ENCODE results near the gene ARHGAP23.
A peak's percentile ranks its signal among the peaks of the same experiment; 100 is the strongest.
"Not testable (repeated sequence)": the region's sequence is repeated elsewhere in the genome, so short reads cannot be mapped to it uniquely, and the experiment has no call there.

The ARHGAP23 gene

DNA sequence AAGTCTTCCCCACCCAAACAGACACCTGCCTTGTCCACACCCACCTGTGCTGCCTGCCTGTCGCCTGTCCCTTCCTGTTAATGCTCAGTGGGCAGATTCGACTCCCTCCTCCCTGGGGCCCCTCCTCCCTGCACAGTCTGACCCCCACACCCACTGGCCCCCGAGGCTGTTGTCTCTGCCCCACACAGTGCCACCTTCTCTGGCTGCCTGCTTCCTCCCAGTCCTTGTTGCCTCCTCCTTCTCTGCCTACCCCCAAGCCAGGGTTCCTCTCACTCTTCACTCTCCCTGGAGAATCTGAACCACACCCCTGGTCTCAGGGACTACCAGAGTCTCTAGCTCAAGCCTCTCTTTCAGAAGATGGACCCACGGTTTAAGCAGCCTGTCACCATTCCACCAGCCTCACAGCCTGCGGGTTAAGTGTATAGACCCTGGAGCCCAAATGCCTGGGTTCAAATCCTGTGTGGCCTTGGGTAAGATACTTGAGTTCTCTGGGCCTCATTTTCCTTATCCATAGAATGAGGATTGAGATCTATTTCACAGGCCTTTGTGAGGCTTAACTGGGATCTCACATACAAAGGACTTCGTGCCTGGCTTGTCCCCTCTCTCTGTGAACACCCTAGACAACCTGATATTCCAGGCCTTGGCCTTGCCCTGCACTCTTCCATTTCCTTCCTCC, 3.8 kb upstream of the ARHGAP23 start:
- no peak for DNase-seq

DNA sequence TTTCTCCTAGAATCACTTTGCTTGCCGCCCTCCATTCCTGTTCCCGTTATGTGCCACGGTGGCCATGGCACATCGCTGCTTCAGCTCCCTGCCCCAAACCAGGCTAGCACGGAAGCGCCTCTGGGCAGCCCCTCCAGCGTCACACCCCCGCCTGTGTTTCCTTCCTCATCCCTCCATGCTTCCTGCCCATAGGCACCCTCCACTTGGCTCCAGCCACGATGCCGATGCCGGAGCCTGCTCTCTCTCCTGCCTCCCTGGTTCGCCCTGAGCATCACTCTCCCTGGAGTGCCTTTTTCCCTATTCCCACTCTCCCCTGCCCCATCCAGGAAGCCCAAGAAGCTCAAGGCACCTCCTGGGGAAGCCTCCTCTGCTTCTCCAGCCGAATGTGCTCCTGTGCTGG, 3.2 kb upstream of the ARHGAP23 start:
- DNase-seq, result no peak

DNA sequence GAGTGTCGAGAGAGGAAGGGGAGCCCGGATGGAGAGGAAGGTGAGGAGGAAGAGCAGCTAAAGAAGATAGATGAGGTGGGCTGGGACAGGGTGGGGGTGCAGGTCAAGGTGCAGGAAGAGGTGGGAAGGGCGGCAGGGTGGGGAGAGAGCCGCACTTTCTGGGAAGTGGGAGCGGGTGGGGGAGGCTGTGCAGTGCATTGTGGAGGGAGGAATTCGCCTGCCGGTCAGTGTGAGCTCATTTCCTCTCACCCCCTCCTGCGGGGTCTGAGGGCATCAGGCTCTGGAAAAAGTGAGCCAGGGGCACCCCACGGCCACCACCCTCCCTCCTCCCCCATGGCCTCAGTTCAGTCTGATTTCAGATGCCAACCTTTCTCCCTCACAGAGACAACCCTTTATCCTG, 2.5 kb upstream of the ARHGAP23 start:
- no peak for DNase-seq

DNA sequence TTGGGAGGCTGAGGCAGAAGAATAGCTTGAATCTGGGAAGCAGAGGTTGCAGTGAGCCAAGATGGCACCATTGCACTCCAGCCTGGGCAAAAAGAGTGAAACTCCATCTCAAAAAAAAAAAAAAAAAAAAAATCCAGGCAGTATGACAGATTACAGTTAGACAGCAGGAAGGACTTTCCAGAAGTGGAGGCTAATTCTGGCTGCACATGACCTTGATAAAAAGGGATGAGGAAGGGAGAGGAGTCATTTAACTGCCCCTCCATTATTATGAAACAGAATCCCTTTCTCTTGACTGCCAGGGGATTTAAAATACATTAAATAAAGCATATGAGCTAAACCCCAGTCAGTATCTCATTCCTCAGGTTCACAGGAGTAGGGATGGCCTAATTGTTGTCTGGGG, 1.8 kb upstream of the ARHGAP23 start:
- DNase-seq, result no peak

DNA sequence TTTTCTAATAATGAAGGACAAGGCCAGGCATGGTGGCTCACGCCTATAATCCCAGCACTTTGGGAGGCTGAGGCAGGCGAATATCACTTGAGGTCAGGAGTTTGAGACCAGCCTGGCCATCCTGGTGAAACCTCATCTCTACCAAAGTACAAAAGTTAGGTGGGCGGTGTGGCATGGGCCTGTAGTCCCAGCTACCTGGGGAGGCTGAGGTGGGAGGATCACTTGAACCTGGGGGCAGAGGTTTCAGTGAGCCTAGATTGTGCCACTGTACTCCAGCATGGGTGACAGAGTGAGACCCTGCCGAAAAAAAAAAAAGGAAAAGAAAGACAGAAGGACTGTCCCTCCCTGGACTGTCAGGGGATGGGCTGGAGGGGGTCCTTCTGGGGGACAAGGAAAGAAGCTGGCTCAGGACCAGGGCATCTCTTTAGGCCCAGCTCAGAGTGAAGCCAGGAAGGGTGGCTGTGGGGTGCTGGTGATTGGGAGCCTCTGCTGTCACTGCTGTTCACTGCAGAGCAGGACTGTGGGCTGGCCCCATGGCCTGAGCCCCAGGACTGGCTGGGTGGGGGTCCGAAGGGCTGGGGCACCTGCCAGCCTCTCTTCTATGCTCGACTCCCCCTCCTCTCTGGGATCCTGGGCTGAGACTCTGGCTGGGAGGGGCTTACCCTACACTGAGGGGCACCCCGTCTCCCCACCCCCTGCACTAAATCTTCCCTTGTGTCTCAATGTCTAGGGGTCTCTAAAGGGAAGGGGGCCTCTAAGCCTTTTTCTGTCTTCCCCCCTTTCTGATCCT, 909 bp upstream of the ARHGAP23 start:
- DNase-seq, result no peak

DNA sequence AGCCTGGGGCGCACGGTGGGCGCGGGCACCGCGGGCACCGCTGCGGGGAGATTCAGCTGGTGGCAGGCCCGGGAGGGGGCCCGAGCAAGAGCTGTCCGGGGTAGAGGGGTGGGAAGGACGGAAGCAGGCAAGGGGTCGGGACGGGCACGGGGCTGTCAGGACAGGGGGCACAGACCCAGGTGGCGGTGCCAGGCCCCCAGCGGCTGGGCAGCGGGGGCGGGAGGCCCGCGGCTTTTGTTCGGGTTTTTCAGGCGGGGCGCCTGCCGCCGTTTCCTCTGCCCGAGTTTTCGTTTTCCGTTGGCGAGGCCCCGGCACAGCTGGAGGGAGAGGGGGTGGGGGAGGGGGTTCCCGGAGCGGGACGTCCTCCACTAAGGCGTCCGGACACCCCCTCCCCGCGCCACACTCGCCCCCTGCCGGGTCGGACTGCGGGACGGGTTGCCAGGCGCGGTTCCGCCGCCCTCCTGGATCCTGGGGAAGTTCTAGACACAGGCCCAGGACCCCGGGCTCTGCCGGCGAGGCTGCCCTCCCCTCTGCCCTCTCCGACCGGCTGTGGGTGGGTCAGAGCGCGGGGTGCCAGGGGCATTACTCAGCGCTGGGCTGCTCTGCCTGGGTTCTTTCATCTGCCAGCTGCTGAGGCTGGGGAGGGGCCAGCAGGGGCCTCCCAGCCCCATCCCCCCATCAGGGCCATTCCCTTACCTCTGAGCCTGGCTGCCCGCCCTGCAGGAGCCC, 543 bp downstream of the ARHGAP23 start:
- no peak for DNase-seq

DNA sequence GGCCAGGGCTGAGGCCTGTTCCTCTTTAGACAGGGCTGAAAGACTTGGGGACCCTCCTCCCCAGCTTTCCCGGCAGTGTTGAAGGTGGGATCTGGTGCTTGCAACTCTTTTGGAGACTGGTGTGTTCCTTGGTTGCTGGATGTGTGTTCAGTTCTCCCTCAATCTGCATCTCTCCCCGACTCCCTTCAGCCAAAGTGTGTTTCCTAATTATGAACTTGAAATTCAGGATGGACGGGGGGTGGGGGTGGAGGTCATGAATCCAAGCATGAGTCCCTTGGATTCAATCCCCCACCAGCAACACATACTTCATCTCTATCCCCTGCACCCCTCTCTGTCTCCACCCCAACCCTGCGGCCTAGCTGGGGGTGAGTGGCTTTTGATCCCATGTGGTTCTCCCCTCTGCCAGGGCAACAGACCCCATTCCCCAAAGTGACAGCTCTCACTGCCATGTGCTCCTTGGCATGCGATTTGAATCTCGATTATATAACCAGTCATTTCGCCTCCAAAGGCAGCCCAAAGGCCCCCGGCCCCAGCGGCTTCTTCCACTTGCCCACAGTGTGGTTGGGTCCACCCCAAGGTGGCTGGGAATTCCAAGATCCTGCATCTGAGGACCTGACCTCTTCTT, 1.3 kb downstream of the ARHGAP23 start:
- no peak for DNase-seq

DNA sequence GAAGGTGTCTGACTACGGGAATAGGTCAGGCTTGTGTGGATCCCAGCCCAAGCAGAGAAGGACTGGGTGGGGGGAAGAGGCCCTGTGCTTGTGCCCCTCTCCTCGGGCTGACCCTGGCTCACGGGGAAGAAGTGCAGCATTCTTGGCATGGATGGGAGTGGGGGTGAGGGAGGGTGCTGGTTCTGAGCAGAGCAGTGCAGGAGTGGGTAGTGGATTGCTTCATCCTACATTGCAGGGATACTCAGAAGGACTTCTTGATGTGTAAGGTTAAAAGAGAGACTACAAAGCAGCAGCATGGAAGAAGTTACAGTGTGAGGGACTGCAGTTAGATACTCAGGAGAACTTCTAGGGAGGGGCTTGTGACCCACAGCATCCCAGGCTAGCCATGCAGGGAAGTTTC, 2.1 kb downstream of the ARHGAP23 start:
- DNase-seq, result no peak

DNA sequence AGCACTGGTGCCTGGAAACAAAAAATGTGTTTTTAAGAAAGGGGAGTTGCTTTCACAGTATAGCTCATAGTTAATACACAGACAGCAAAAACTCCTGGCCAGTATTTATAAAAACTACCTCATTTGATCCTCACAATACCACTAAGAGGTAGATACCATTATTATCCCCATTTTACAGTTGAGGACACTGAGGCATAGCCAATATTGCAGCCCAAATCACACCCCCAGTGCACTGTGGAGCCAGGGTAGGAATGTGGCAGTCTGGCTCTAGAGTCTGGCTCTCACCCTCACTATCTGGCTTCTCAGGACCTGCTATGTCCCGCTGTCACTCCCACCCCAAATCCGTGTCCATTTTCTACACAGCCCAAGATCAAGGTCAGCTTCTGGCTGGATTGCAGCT, 2.6 kb downstream of the ARHGAP23 start:
- no peak for DNase-seq

DNA sequence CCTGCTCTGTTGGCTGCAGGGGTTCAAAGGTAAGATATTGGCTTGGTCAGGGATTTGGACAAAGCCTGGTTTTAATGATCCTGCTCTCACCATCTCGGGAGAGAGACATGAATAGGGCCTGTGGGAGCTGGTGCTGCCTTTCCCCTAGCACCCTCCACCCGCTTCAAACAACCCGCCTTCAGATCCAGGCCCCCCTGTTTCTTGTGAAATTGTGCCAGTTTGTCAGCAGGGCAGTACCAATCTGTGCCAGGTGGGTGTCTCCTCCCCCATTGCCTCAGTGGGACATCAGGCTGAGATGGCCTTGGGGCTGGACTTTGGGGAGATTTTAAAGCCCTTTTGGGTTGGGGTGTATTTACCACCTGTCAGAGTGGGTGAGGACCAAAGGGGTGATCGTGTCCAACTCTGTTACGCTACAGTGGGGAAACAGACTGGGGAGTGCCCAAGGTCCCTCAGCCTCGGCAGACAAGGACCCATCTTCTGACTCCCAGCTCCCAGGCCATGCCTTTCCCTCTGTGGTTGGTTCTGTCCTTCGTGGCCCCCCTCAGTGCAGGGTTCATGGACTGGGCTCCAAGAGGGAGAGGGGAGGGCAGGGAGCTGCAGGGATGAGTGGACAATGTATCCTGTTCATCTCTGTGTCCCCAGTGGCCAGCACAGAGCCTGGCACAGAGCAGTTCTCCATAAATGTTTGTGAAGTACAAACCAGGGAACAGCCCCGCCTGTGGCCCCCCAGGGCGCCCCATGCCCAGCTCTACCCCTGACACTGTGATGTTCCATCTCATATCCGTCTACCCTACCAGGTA, 3.3 kb downstream of the ARHGAP23 start:
- no peak for DNase-seq

DNA sequence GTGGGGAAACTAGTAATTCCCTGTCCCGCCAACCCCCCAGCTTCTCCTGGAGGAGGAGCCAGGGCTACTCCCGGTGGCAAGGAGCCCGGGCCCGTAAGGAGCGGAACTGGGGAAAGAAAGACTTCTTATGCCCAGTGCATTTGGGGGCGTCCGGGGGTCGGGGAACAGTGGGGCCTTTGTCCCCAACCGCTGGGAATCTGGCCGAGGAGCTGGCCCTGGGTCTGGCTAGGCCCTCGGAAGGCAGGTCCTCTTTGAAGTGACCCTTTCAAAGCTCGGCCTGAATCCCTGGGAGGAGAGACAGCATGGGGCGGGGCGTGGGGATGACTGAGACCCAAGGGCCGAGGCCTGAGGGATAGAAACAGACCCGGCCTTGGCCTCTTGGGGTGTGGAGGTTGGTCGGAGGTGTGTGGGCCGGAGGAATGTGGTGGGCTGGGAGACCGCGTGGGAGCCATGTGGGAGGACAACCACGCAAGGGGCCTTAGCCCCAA, 6.0 kb downstream of the ARHGAP23 start:
- no peak for DNase-seq

DNA sequence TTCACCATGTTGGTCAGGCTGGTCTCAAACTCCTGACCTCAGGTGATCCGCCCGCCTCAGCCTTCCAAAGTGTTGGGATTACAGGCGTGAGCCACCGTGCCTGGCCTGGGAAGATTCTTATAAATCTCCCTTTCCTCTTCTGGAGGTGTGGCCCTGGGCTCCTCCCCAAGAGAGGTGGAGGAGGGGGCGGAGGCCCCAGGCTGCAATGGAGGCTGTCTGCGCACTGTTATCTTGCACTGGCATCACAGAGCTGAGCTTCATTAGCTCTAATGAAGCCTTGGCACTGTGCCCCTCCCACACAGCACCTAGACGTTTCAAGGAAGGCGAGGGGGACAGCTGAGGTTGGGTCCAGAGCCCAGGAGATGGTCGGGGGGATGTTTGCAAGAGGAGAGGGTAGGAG, 7.5 kb downstream of the ARHGAP23 start:
- no peak for DNase-seq

DNA sequence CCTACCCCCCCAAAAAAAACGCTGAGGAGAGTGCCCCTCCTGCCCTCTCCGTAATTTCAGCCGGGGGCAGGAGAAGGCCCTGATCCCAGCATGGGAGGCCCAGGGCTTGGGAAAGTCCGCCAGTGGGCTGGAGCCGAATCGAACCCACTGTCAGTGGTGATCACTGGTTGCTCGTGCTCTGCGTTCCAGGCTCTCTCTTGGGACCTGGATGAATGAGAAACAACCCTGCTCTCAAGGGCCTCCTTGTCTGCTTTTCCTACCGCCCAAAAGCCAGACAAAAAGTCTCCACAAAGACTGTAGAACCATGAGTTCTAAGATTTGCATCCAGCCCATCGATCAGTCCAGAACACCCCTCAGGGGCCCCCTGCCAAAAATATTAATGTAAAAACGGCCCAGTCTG, 8.1 kb downstream of the ARHGAP23 start:
- DNase-seq, result no peak

DNA sequence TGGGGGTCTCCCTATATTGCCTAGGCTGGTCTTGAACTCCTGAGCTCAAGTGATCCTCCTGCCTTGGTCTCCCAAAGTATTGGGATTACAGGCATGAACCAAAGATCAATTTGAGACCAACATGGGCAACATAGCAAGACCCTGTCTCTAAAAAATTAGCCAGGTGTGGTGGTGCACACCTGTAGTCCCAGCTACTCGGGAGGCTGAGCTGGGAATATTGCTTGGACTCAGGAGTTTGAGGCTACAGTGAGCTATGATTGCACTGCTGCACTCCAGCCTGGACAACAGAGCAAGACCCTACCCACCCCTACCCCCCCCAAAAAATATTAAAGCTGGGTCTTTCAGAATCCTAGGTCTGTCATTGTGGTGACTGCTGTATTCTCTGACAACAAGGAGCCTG, 9.0 kb downstream of the ARHGAP23 start:
- not testable (repeated sequence) for DNase-seq

DNA sequence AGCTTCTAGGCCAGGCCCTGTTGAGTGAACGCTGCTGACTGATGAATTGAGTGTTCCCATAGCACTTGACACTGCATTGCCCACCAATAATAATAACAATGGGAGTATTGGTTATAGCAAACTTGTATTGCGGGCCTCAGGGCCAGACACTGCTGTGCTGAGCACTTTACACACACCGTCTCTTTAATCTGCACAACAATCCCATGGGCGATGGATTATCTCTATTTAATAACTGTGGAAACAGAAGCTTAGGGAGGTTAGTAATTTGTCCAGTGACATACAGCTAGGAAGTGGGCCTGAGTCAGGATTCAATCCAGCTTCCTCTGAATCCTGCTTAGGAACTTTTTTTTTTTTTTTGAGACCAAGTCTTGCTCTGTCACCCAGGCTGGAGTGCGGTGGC, 11.2 kb downstream of the ARHGAP23 start:
- no peak for DNase-seq

DNA sequence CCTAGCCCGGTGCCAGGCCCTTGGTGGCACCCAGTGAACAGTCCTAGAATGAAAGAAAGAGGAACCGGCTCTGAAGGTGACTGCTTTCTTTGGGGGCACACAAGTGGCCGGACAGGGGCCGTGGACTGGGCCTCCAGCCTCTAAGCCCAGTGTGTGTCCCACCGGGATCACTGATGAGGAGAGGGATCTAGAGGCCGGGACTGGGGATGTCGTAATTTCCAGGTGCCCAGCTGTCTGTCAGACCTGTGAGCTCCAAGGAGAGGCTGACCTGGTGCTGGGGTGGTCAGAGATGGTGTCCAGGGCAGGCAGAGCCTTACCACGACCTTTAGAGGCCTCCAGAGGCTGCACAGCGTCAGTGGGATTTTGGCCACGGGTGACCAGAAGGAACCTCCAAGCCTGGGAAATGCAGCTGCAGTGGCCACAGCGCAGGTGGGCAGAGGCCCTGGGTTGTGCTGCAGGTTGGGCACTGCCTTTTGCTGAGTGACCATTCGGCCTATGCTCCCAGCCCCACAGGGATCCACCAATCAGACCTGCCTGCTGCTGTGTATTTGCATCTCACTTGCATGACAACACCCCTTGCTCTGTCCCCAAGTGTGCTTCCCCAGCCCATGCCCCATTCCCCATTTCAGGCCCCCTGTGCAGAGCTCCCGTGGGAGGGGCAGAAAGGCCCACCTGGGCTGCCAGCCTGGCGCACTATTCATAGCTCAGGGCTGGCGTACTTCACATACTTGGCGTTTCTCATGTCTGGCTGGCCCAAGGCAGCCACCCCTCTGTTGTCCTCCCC, 12.5 kb downstream of the ARHGAP23 start:
- DNase-seq, result no peak

DNA sequence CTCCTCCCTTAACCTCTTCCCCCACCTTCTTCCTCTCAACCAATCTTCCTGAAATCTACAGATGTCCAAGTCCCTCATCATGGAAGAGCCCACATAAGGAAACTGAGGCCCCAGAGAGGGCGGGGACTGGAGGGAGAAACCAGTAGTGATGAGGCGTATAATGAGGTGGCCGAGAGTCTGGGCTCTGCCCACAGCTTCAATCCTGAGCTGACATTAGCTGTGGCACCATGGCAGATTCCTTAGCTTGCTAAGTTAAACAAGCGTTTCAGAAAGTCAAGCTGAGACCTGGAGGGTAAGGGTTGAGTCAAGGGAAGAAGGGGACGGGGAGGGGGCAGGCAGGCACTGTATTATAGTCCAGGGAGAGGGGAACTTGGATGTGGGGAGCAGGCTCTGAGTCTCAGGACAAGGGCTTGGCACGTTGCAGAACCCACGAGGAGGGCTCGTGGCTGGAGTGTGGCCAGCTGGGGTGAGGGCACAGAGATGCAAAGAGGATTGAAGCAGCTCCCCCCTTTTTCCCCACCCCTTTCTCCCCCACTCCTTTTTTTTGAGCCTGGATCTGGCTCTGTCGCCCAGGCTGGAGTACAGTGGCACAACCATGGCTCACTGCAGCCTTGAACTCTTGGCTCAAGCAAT, 13.3 kb downstream of the ARHGAP23 start:
- DNase-seq, result no peak

DNA sequence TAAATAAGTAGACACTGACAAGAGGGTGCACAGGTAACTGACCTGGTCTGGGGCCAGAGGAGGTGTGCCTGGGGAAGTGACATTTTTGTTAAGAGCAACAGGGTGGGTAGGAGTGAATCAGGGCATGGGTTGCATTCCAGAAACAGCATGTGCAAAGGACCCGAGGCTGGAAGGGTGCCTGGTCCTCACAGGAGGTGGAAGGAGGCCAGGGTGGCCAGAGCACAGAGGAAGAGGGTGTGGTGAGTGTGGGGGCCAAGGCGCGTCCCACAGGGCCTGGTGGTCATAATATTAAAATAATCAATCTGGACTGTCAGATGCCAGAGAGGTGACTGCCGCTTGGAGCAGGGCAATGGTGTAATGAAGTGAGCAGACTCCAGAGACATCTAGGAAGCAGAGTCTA, 14.3 kb downstream of the ARHGAP23 start:
- no peak for DNase-seq

DNA sequence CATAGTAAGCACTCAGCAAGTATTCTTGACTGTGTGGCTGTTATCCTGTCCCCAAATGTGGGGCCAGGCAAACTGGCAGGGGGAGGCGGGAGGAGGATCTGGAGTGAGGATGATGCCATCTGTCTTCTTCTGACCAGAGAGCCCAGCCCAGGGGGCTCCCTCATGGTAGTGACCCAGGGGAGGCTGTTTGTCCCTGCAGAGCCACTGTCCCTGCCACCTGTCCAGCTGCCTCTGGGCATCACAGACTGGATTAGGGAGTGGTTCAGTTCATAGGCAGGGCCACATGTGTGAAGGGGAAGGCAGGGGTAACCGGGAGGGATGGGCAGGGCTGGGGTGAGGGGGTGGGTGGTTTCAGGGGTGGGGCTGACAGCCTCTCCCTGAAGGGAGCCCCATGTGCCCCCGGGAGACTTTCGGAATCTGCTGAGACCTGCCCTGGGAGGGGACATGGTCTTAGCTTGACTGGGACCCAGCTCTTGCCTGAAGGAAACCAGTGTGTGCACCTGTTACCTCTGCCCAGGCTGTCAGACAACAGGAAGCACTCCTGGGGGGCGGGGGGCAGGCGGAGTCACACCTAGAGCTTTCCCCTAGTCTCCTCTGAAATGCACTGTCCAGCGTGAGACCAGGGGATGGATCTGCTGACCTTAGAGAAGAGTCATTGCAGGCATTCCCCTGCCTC, 15.2 kb downstream of the ARHGAP23 start:
- no peak for DNase-seq

DNA sequence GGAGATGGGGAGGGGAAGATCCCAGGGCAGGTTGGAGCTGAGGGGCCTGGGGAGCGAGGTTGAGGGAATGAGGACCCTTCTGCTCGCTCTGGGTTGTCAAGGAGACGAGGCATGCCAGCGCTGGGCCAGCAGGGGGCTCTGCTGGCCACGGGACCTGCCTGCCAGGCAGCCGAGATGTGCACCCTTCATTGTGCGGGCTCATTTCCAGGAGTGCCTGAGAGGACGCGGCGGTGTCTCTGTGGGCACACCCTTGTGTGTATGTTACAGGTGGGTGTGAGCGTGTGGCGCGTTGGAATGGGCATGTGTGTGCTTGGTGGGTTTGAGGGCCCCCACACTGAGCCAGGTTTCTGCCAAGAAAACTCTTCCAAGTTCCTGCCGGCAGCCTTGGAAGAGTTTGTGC, 15.9 kb downstream of the ARHGAP23 start:
- DNase-seq, result peak; percentile 42 to 53

Data from stimulated activated CD4-positive, alpha-beta T cell treated with anti-CD3 and anti-CD28 coated beads, Interleukin-2, amount 100 ng/mL, for 48 hours (primary cell).